GM12878 (cell line): Measurements from ENCODE around the gene CHST15.

ENCODE experiments used
- FOXM1 ChIP-seq: IDR thresholded peaks from 2 replicates; pipeline ENCODE4 v1.6.1; 2012; ENCODE audit warnings: low read depth, mild to moderate bottlenecking, inconsistent platforms, low read length, moderate library complexity
- JUNB ChIP-seq: IDR thresholded peaks from 2 replicates; pipeline ENCODE4 v1.6.1; 2016; ENCODE audit warnings: antibody characterized with exemption, mild to moderate bottlenecking
- SP1 ChIP-seq: IDR thresholded peaks from one replicate; pipeline ENCODE4 v1.6.1; 2011; ENCODE audit warnings: low read depth, low read length

DNA sequence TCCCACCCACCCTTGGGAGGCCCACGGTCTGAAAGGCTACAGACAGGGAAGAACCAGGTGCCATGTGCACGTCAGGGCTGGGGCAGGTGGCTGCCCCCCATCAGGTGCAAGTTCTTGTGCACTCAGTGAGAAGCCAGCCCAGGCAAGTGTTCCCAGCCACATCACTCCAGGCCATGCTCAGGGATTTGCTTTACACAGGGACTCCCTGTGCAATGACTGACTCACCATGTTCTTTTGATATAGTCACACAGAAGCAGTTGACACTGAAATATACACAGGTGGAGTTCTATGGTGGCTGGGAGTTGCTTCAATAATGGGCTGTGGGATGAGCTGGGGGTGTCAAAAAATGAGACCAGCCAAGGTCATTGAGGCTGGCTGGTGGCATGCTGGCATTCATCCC, 8.0 kb upstream of the CHST15 start:
- TF ChIP-seq JUNB (no peak), FOXM1 (no peak), SP1 (no peak)
